ENCODE data around the gene TMEM63C. TPM values are rescaled to one million over a fixed set of nuclear protein-coding genes. Genes with fewer than 3 reads are reported as not detected.

TMEM63C gene
- total and polyA plus RNA-seq, 2 donors (not counting 3 experiments of a cell fraction or from before 2014, with no cell fraction given): not detected

GRCh38 chr14:77240336-77240915, 58.8 kb downstream of the TMEM63C start:
- CTCF ChIA-PET: interaction anchor here (1.0 kb wide), 1 partner anchor 27 kb away, joined by 6 read pairs; no protein-coding TSS in a partner anchor
- Histone ChIP-seq H4K20me1 (replicated peaks; ENCODE audit: control insufficient read depth, extremely low read depth, insufficient read depth, low read length) (no peaks in the 10 kb centered on the region), H3K9ac (replicated peaks; ENCODE audit: extremely low read depth, insufficient read depth, low read length) (no peak overlapping the region), H3K9me1 (replicated peaks; ENCODE audit: control insufficient read depth, extremely low read depth, insufficient read depth, low read length) (no peaks in the 10 kb centered on the region), H3K36me3 (ENCODE audit: control insufficient read depth in 2 of 2, extremely low read depth in 1 of 2, insufficient read depth in 2 of 2, low read length in 2 of 2) (no peaks in the 10 kb centered on the region), H3K79me2 (ENCODE audit: control insufficient read depth, insufficient read depth, low read length) (no peaks in the 10 kb centered on the region), H3K27me3 (ENCODE audit: control insufficient read depth in 2 of 2, insufficient read depth in 2 of 2, low read length in 2 of 2) (no peaks in the 10 kb centered on the region), H2AFZ (ENCODE audit: low read depth, low read length) (no peak overlapping the region), H3K4me2 (ENCODE audit: insufficient read depth, low read length) (no peak overlapping the region), H3K9me3 (replicated peaks; ENCODE audit: control insufficient read depth, insufficient read depth, low read length) (no peaks in the 10 kb centered on the region), H3K4me3 (replicated peaks in 1 of 3; ENCODE audit: insufficient read depth in 1 of 3, low read depth in 1 of 3, low read length in 3 of 3) (no peak overlapping the region), H3K27ac (ENCODE audit: insufficient read depth, low read depth, low read length) (no peak overlapping the region), H3K4me1 (ENCODE audit: control insufficient read depth, extremely low read depth, insufficient read depth, low read length) (no peaks in the 10 kb centered on the region)
- intact Hi-C loops (cut with micrococcal nuclease) (no loop called here), dilution Hi-C loops (cut with MboI; ENCODE audit: extremely low pct_ligation_motif_present, low sequenced_read_pairs) (no loop called here)
- DNase-seq (ENCODE audit: low read depth, low spot score): no peak
- POLR2A ChIA-PET: no interaction called here
- FAIRE-seq: no peak
- BruUV-seq (replicated peaks): no TSS peak
- TF ChIP-seq MAX (IDR thresholded peaks at IDR 0.05; ENCODE audit: insufficient read depth, insufficient read length): no peak
- TF ChIP-seq POLR2AphosphoS5 (IDR thresholded peaks at IDR 0.05; ENCODE audit: insufficient read depth, low read depth, low read length): no peak
- no peak for TF ChIP-seq POLR2A (IDR thresholded peaks at IDR 0.05; ENCODE audit: low read depth, low read length)
- no peak for TF ChIP-seq CTCF (IDR thresholded peaks at IDR 0.05; ENCODE audit: extremely low read depth in 1 of 2, insufficient read depth in 1 of 2, low read depth in 1 of 2, low read length in 2 of 2)
- no peak for TF ChIP-seq JUN (IDR thresholded peaks at IDR 0.05; ENCODE audit: borderline replicate concordance, insufficient read depth, insufficient read length, low read depth)
- TF ChIP-seq EZH2 (IDR thresholded peaks at IDR 0.05; ENCODE audit: borderline replicate concordance, low read depth, low read length, severe bottlenecking): no peak
- no peak for TF ChIP-seq GATA2 (IDR thresholded peaks at IDR 0.05; ENCODE audit: insufficient read depth, insufficient read length, low read depth, low read length)
